ENCODE data around the gene ZNF280D.

ZNF280D gene

GRCh38 chr15:56736308-56736707, 3.0 kb upstream of the ZNF280D start:
- DNase-seq (ENCODE audit: low read depth) = peak; percentile 18
- no peak overlapping the region for H3K4me3 ChIP-seq (ENCODE audit: low read length)
- TF ChIP-seq CTCF (IDR thresholded peaks at IDR 0.05; ENCODE audit: insufficient read depth, low read depth, low read length, missing control alignments) = no peak

- TF ChIP-seq CTCF (IDR thresholded peaks at IDR 0.05; ENCODE audit: insufficient read depth, low read depth, low read length, missing control alignments) = no peak
- no peak overlapping the region for H3K4me3 ChIP-seq (ENCODE audit: low read length)
- DNase-seq (ENCODE audit: low read depth) = no peak
These were observed 2.3 kb upstream of the ZNF280D start for GRCh38 chr15:56735589-56735988.

GRCh38 chr15:56734013-56734635, 815 bp upstream of the ZNF280D start:
- DNase-seq (ENCODE audit: low read depth) = peak; percentile 44
- no peak for TF ChIP-seq CTCF (IDR thresholded peaks at IDR 0.05; ENCODE audit: insufficient read depth, low read depth, low read length, missing control alignments)
- peak overlapping the region; percentile 73 for H3K4me3 ChIP-seq (ENCODE audit: low read length)

GRCh38 chr15:56732886-56733135, 498 bp downstream of the ZNF280D start:
- no peak for TF ChIP-seq CTCF (IDR thresholded peaks at IDR 0.05; ENCODE audit: insufficient read depth, low read depth, low read length, missing control alignments)
- H3K4me3 ChIP-seq (ENCODE audit: low read length) = peak overlapping the region; percentile 73
- DNase-seq (ENCODE audit: low read depth) = no peak

GRCh38 chr15:56732135-56732885, 999 bp downstream of the ZNF280D start:
- peak; percentile 24 for DNase-seq (ENCODE audit: low read depth)
- no peak for TF ChIP-seq CTCF (IDR thresholded peaks at IDR 0.05; ENCODE audit: insufficient read depth, low read depth, low read length, missing control alignments)
- peak overlapping the region; percentile 73 for H3K4me3 ChIP-seq (ENCODE audit: low read length)

- DNase-seq (ENCODE audit: low read depth) = no peak
- no peak for TF ChIP-seq CTCF (IDR thresholded peaks at IDR 0.05; ENCODE audit: insufficient read depth, low read depth, low read length, missing control alignments)
- H3K4me3 ChIP-seq (ENCODE audit: low read length) = no peak overlapping the region
These were observed 1.8 kb downstream of the ZNF280D start for GRCh38 chr15:56731548-56731947.

- DNase-seq (ENCODE audit: low read depth) = no peak
- TF ChIP-seq CTCF (IDR thresholded peaks at IDR 0.05; ENCODE audit: insufficient read depth, low read depth, low read length, missing control alignments) = no peak
- no peak overlapping the region for H3K4me3 ChIP-seq (ENCODE audit: low read length)
These were observed 3.7 kb downstream of the ZNF280D start for GRCh38 chr15:56729561-56729960.
